Measurements from ENCODE around the gene FAM98B. TPM values are rescaled to one million over a fixed set of nuclear protein-coding genes. Genes with fewer than 3 reads are reported as not detected.
A peak's percentile ranks its signal among the peaks of the same experiment; 100 is the strongest.

FAM98B gene
- total RNA-seq, 3 donors from 2014 or later (not counting 1 experiment from before 2014, with no cell fraction given): 27.5 to 34.0 (median 29.0) TPM

- intact Hi-C loops (cut with micrococcal nuclease): loop anchor here (5.0 kb wide), 1 partner anchor 36 kb away; no protein-coding TSS in a partner anchor
- H3K9me3 Mint-ChIP-seq: no peaks in the 10 kb centered on the region
- no peak overlapping the region for H3K4me3 Mint-ChIP-seq
- no peak for DNase-seq
- H3K27me3 Mint-ChIP-seq (ENCODE audit: low read depth in 2 of 2): no peaks in the 10 kb centered on the region
- no peak for ATAC-seq
- H3K27ac ChIP-seq (ENCODE audit: low read length): no peak overlapping the region
- peaks cover 18% of the 10 kb centered on the region for H3K36me3 Mint-ChIP-seq
- H3K27ac Mint-ChIP-seq: peak overlapping the region; percentile 58 to 78
- H3K4me1 ChIP-seq (ENCODE audit: control insufficient read depth, insufficient read depth, low read length): no peaks in the 10 kb centered on the region
- no peaks in the 10 kb centered on the region for H3K27me3 ChIP-seq (ENCODE audit: control insufficient read depth, insufficient read depth, low read length)
- no peaks in the 10 kb centered on the region for H3K9me3 ChIP-seq (ENCODE audit: control insufficient read depth, insufficient read depth, low read length)
- H3K4me3 ChIP-seq (ENCODE audit: low read length): no peak overlapping the region
- no CpG with 5 or more reads among the region's 1 CpG for WGBS (ENCODE audit: insufficient coverage)
- TF ChIP-seq CTCF (IDR thresholded peaks at IDR 0.05): no peak
- H3K4me1 Mint-ChIP-seq: peaks cover 13 to 14% of the 10 kb centered on the region in 2 donors
- peaks cover 77% of the 10 kb centered on the region for H3K36me3 ChIP-seq (ENCODE audit: control insufficient read depth, insufficient read depth, low read length)
Observed at GRCh38 chr15:38496151-38496550, 42.2 kb downstream of the FAM98B start.

- no peak for DNase-seq
- Mint-ChIP-seq H3K4me1 (peaks cover 8 to 14% of the 10 kb centered on the region in 2 donors), H3K27ac (peak overlapping the region; percentile 78 to 79), H3K36me3 (peaks cover 26% of the 10 kb centered on the region), H3K4me3 (no peak overlapping the region), H3K27me3 (ENCODE audit: low read depth in 2 of 2) (no peaks in the 10 kb centered on the region), H3K9me3 (no peaks in the 10 kb centered on the region)
- Histone ChIP-seq H3K9me3 (ENCODE audit: control insufficient read depth, insufficient read depth, low read length) (no peaks in the 10 kb centered on the region), H3K4me3 (ENCODE audit: low read length) (no peak overlapping the region), H3K27ac (ENCODE audit: low read length) (no peak overlapping the region), H3K4me1 (ENCODE audit: control insufficient read depth, insufficient read depth, low read length) (no peaks in the 10 kb centered on the region), H3K36me3 (ENCODE audit: control insufficient read depth, insufficient read depth, low read length) (peaks cover 86% of the 10 kb centered on the region), H3K27me3 (ENCODE audit: control insufficient read depth, insufficient read depth, low read length) (no peaks in the 10 kb centered on the region)
- no peak for TF ChIP-seq CTCF (IDR thresholded peaks at IDR 0.05)
- intact Hi-C loops (cut with micrococcal nuclease): loop anchor here (5.0 kb wide), 1 partner anchor 33 kb away; no protein-coding TSS in a partner anchor
- ATAC-seq: no peak
- WGBS (ENCODE audit: insufficient coverage): 100% methylated on average over 1 of the region's 1 CpG
Observed at GRCh38 chr15:38499651-38500050, 45.7 kb downstream of the FAM98B start.

GRCh38 chr15:38503496-38503895, 49.6 kb downstream of the FAM98B start:
- H3K4me3 Mint-ChIP-seq: no peak overlapping the region
- no peaks in the 10 kb centered on the region for H3K27me3 ChIP-seq (ENCODE audit: control insufficient read depth, insufficient read depth, low read length)
- no peaks in the 10 kb centered on the region for H3K9me3 Mint-ChIP-seq
- H3K4me3 ChIP-seq (ENCODE audit: low read length): no peak overlapping the region
- peaks cover 8% of the 10 kb centered on the region in 2 donors for H3K4me1 Mint-ChIP-seq
- no peak for DNase-seq
- intact Hi-C loops (cut with micrococcal nuclease): no loop called here
- H3K27me3 Mint-ChIP-seq (ENCODE audit: low read depth in 2 of 2): no peaks in the 10 kb centered on the region
- H3K36me3 ChIP-seq (ENCODE audit: control insufficient read depth, insufficient read depth, low read length): peaks cover 94% of the 10 kb centered on the region
- no peak overlapping the region for H3K27ac ChIP-seq (ENCODE audit: low read length)
- no peak for TF ChIP-seq CTCF (IDR thresholded peaks at IDR 0.05)
- no peak for ATAC-seq
- no peaks in the 10 kb centered on the region for H3K9me3 ChIP-seq (ENCODE audit: control insufficient read depth, insufficient read depth, low read length)
- no peaks in the 10 kb centered on the region for H3K4me1 ChIP-seq (ENCODE audit: control insufficient read depth, insufficient read depth, low read length)
- peak overlapping the region in 1 of 2 donors; percentile 34 for H3K27ac Mint-ChIP-seq
- 94% methylated on average over 2 of the region's 2 CpGs for WGBS (ENCODE audit: insufficient coverage)
- H3K36me3 Mint-ChIP-seq: peaks cover 35% of the 10 kb centered on the region

All from natural killer cell (primary cell).